Measurements from ENCODE around the gene DHCR7. TPM values are rescaled to one million over a fixed set of nuclear protein-coding genes. Genes with fewer than 3 reads are reported as not detected.
A peak's percentile ranks its signal among the peaks of the same experiment; 100 is the strongest.

Gene DHCR7
- total RNA-seq, 6 experiments from 2014 or later: 42.0 to 320 (median 126) TPM

- TF ChIP-seq CTCF (IDR thresholded peaks at IDR 0.05) (no peak), POLR2A (IDR thresholded peaks at IDR 0.05) (no peak)
- Histone ChIP-seq H3K4me1 (peaks cover 0 to 43% (median 22%) of the 10 kb centered on the region in 4 donors), H3K4me3 (no peak overlapping the region), H3K27me3 (no peaks in the 10 kb centered on the region), H3K36me3 (peaks cover 0 to 44% (median 8%) of the 10 kb centered on the region in 4 donors), H3K27ac (peak overlapping the region in 1 of 3 donors; percentile 87), H3K9me3 (no peaks in the 10 kb centered on the region)
- WGBS (ENCODE audit: insufficient coverage, low coverage, low lambda C conversion rate, missing lambda C conversion rate): 88% methylated on average over 10 of the region's 18 CpGs
- intact Hi-C loops (cut with DNase I): no loop called here
- DNase-seq (no peak), ATAC-seq (no peak)
Observed at GRCh38 chr11:71434576-71435130, 13.5 kb downstream of the DHCR7 start.

GRCh38 chr11:71433648-71434450 is 14.3 kb downstream of the DHCR7 start:
- intact Hi-C loops (cut with DNase I): no loop called here
- ATAC-seq: peak; percentile 74 to 78 (median 76)
- DNase-seq: peak; percentile 56 to 88 (median 83)
- 31% methylated on average over 5 of the region's 19 CpGs for WGBS (ENCODE audit: insufficient coverage, low coverage, low lambda C conversion rate, missing lambda C conversion rate)
- TF ChIP-seq POLR2A (IDR thresholded peaks at IDR 0.05): no peak
- TF ChIP-seq CTCF (IDR thresholded peaks at IDR 0.05): no peak
- Histone ChIP-seq H3K4me1 (peaks cover 0 to 43% (median 22%) of the 10 kb centered on the region in 4 donors), H3K4me3 (peak overlapping the region in 1 of 3 donors; percentile 7), H3K9me3 (no peaks in the 10 kb centered on the region), H3K27ac (peak overlapping the region; percentile 16 to 87 (median 72)), H3K27me3 (no peaks in the 10 kb centered on the region), H3K36me3 (peaks cover 0 to 36% (median 5%) of the 10 kb centered on the region in 4 donors)

GRCh38 chr11:71432761-71433647 is 15.2 kb downstream of the DHCR7 start:
- Histone ChIP-seq H3K36me3 (peaks cover 0 to 28% (median 1%) of the 10 kb centered on the region in 4 donors), H3K4me3 (no peak overlapping the region), H3K4me1 (peaks cover 0 to 43% (median 22%) of the 10 kb centered on the region in 4 donors), H3K9me3 (no peaks in the 10 kb centered on the region), H3K27me3 (no peaks in the 10 kb centered on the region), H3K27ac (peak overlapping the region; percentile 16 to 87 (median 72))
- WGBS (ENCODE audit: insufficient coverage, low coverage, low lambda C conversion rate, missing lambda C conversion rate): 63% methylated on average over 3 of the region's 7 CpGs
- TF ChIP-seq POLR2A (IDR thresholded peaks at IDR 0.05): no peak
- TF ChIP-seq CTCF (IDR thresholded peaks at IDR 0.05): no peak
- ATAC-seq (peak; percentile 60 to 84 (median 82)), DNase-seq (peak; percentile 56 to 94 (median 91))
- intact Hi-C loops (cut with DNase I): no loop called here

GRCh38 chr11:71431271-71431670 is 16.9 kb downstream of the DHCR7 start:
- ATAC-seq (no peak), DNase-seq (no peak)
- no peaks in the 10 kb centered on the region for H3K9me3 ChIP-seq
- H3K27me3 ChIP-seq: no peaks in the 10 kb centered on the region
- H3K27ac ChIP-seq: peak overlapping the region in 1 of 3 donors; percentile 87
- H3K4me3 ChIP-seq: no peak overlapping the region
- H3K4me1 ChIP-seq: peaks cover 0 to 43% (median 22%) of the 10 kb centered on the region in 4 donors
- peaks cover 0 to 16% (median 1%) of the 10 kb centered on the region in 4 donors for H3K36me3 ChIP-seq
- intact Hi-C loops (cut with DNase I): no loop called here
- WGBS (ENCODE audit: insufficient coverage, low coverage, low lambda C conversion rate, missing lambda C conversion rate): 30% methylated on average over 5 of the region's 7 CpGs
- no peak for TF ChIP-seq CTCF (IDR thresholded peaks at IDR 0.05)
- TF ChIP-seq POLR2A (IDR thresholded peaks at IDR 0.05): no peak
